Effector memory CD8-positive, alpha-beta T cell (primary cell): ENCODE results near the gene EMD.
"Not testable (repeated sequence)": the region's sequence is repeated elsewhere in the genome, so short reads cannot be mapped to it uniquely, and the experiment has no call there.

Experiments
- ATAC-seq: fragments of 150-1000 bp; cut with Tn5 transposase; replicated peaks from 2 replicates; pipeline ENCODE4 v1.10.0; 2021; ENCODE audit warnings: mild to moderate bottlenecking, moderate library complexity
- DNase-seq, 3 experiments: peaks; one replicate each; pipeline ENCODE4 v3.0.0; 2021
- H3K27ac Mint-ChIP-seq, 2 donors: one replicate each; pipeline ENCODE4 v1.8.0; 2022; ENCODE audit warnings: mild to moderate bottlenecking in 2 of 2, mixed read lengths in 2 of 2, moderate library complexity in 2 of 2
- H3K27me3 Mint-ChIP-seq, 2 donors: one replicate each; pipeline ENCODE4 v1.8.0; 2022; ENCODE audit warnings: mixed read lengths in 2 of 2
- H3K36me3 Mint-ChIP-seq: one replicate; pipeline ENCODE4 v1.8.0; 2022; ENCODE audit warnings: mild to moderate bottlenecking, moderate library complexity, mixed read lengths; ENCODE audit not compliant: insufficient read depth
- H3K4me1 Mint-ChIP-seq, 2 donors: one replicate each; pipeline ENCODE4 v1.8.0; 2022; ENCODE audit warnings: low read depth in 2 of 2, mixed read lengths in 2 of 2
- H3K4me3 Mint-ChIP-seq, 2 donors: one replicate each; pipeline ENCODE4 v1.8.0; 2022; ENCODE audit warnings: mild to moderate bottlenecking in 2 of 2, mixed read lengths in 2 of 2, moderate library complexity in 2 of 2
- H3K9me3 Mint-ChIP-seq, 2 donors: one replicate each; pipeline ENCODE4 v1.8.0; 2022; ENCODE audit warnings: mixed read lengths in 2 of 2

EMD gene

GRCh38 chrX:154398668-154399526 is 19.8 kb downstream of the EMD start:
- no peaks in the 10 kb centered on the region for H3K27me3 Mint-ChIP-seq
- peak; percentile 38 for ATAC-seq
- DNase-seq: peak; percentile 72 to 76 (median 74)
- peaks cover 12 to 20% of the 10 kb centered on the region in 2 donors for H3K4me1 Mint-ChIP-seq
- H3K4me3 Mint-ChIP-seq: peak overlapping the region; percentile 98 to 99
- H3K27ac Mint-ChIP-seq: peak overlapping the region; percentile 99
- no peaks in the 10 kb centered on the region for H3K9me3 Mint-ChIP-seq
- peaks cover 53% of the 10 kb centered on the region for H3K36me3 Mint-ChIP-seq

GRCh38 chrX:154399527-154400368 is 20.7 kb downstream of the EMD start:
- H3K27me3 Mint-ChIP-seq: no peaks in the 10 kb centered on the region
- H3K9me3 Mint-ChIP-seq: no peaks in the 10 kb centered on the region
- peaks cover 12 to 20% of the 10 kb centered on the region in 2 donors for H3K4me1 Mint-ChIP-seq
- H3K27ac Mint-ChIP-seq: peak overlapping the region; percentile 99
- H3K4me3 Mint-ChIP-seq: peak overlapping the region; percentile 98 to 99
- peaks cover 53% of the 10 kb centered on the region for H3K36me3 Mint-ChIP-seq
- DNase-seq (peak in 2 of 3 experiments; percentile 21 to 24), ATAC-seq (no peak)

GRCh38 chrX:154400369-154400817 is 21.3 kb downstream of the EMD start:
- Mint-ChIP-seq H3K36me3 (peaks cover 53% of the 10 kb centered on the region), H3K27ac (peak overlapping the region; percentile 99), H3K4me3 (peak overlapping the region in 1 of 2 donors; percentile 99), H3K4me1 (peaks cover 12 to 20% of the 10 kb centered on the region in 2 donors)
- ATAC-seq, H3K27me3 Mint-ChIP-seq, H3K9me3 Mint-ChIP-seq, DNase-seq: not testable (repeated sequence)

- Mint-ChIP-seq H3K27me3 (no peaks in the 10 kb centered on the region), H3K36me3 (peaks cover 53% of the 10 kb centered on the region), H3K4me1 (peaks cover 12 to 20% of the 10 kb centered on the region in 2 donors), H3K27ac (peak overlapping the region in 1 of 2 donors; percentile 99), H3K9me3 (no peaks in the 10 kb centered on the region), H3K4me3 (peak overlapping the region in 1 of 2 donors; percentile 99)
- ATAC-seq: no peak
- no peak for DNase-seq
Observed at GRCh38 chrX:154401045-154401799, 22.1 kb downstream of the EMD start.

GRCh38 chrX:154401918-154402621 is 23.0 kb downstream of the EMD start:
- Mint-ChIP-seq H3K27me3 (no peaks in the 10 kb centered on the region), H3K4me3 (peak overlapping the region in 1 of 2 donors; percentile 99), H3K4me1 (peaks cover 12 to 20% of the 10 kb centered on the region in 2 donors), H3K36me3 (peaks cover 59% of the 10 kb centered on the region), H3K27ac (peak overlapping the region in 1 of 2 donors; percentile 99), H3K9me3 (no peaks in the 10 kb centered on the region)
- ATAC-seq (no peak), DNase-seq (no peak)

- Mint-ChIP-seq H3K4me1 (peaks cover 12 to 20% of the 10 kb centered on the region in 2 donors), H3K36me3 (peaks cover 57% of the 10 kb centered on the region), H3K27ac (no peak overlapping the region), H3K4me3 (no peak overlapping the region), H3K27me3 (no peaks in the 10 kb centered on the region), H3K9me3 (no peaks in the 10 kb centered on the region)
- ATAC-seq (no peak), DNase-seq (no peak)
Observed at GRCh38 chrX:154402622-154403127, 23.6 kb downstream of the EMD start.

- Mint-ChIP-seq H3K4me3 (no peak overlapping the region), H3K36me3 (peaks cover 52% of the 10 kb centered on the region)
Observed at GRCh38 chrX:154403192-154403591, 24.1 kb downstream of the EMD start.

GRCh38 chrX:154403858-154404257 is 24.8 kb downstream of the EMD start:
- Mint-ChIP-seq H3K4me3 (no peak overlapping the region), H3K36me3 (peaks cover 46% of the 10 kb centered on the region), H3K27me3 (no peaks in the 10 kb centered on the region), H3K9me3 (no peaks in the 10 kb centered on the region), H3K4me1 (peaks cover 7 to 15% of the 10 kb centered on the region in 2 donors), H3K27ac (no peak overlapping the region)
- ATAC-seq: no peak
- no peak for DNase-seq

More at GRCh38 chrX:154403192-154403591, 24.1 kb downstream of the EMD start:
- Mint-ChIP-seq H3K9me3 (no peaks in the 10 kb centered on the region), H3K27ac (no peak overlapping the region), H3K27me3 (no peaks in the 10 kb centered on the region), H3K4me1 (peaks cover 12 to 17% of the 10 kb centered on the region in 2 donors)
- ATAC-seq (no peak), DNase-seq (no peak)

- peaks cover 37% of the 10 kb centered on the region for H3K36me3 Mint-ChIP-seq
- no peak overlapping the region for H3K4me3 Mint-ChIP-seq
- peaks cover 2 to 9% of the 10 kb centered on the region in 2 donors for H3K4me1 Mint-ChIP-seq
- DNase-seq (no peak), ATAC-seq (no peak)
- no peak overlapping the region for H3K27ac Mint-ChIP-seq
- H3K27me3 Mint-ChIP-seq: no peaks in the 10 kb centered on the region
- no peaks in the 10 kb centered on the region for H3K9me3 Mint-ChIP-seq
Observed at GRCh38 chrX:154404625-154405192, 25.6 kb downstream of the EMD start.

- Mint-ChIP-seq H3K27me3 (no peaks in the 10 kb centered on the region), H3K27ac (peak overlapping the region; percentile 44 to 89), H3K4me1 (peaks cover 11% of the 10 kb centered on the region in 2 donors), H3K9me3 (no peaks in the 10 kb centered on the region), H3K36me3 (peaks cover 8% of the 10 kb centered on the region), H3K4me3 (peak overlapping the region; percentile 62 to 67)
- ATAC-seq (no peak), DNase-seq (no peak)
Observed at GRCh38 chrX:154408659-154409221, 29.6 kb downstream of the EMD start.

- H3K4me3 Mint-ChIP-seq: peak within 1 kb of the TSS; percentile 62 to 67
- H3K4me1 Mint-ChIP-seq: peaks cover 11% of the 10 kb centered on the region in 2 donors
- no peaks in the 10 kb centered on the region for H3K27me3 Mint-ChIP-seq
- H3K36me3 Mint-ChIP-seq: peaks cover 12% of the 10 kb centered on the region
- DNase-seq: no peak
- H3K27ac Mint-ChIP-seq: peak within 1 kb of the TSS; percentile 44 to 89
- ATAC-seq: no peak
- H3K9me3 Mint-ChIP-seq: no peaks in the 10 kb centered on the region
Observed at GRCh38 chrX:154409222-154409871, 30.3 kb downstream of the EMD start, which contains the start of gene DNASE1L1. Gene DNASE1L1, minus strand, starts transcription at chrX:154409254. Its CDS starts 3,686 bp downstream, at chrX:154405568.
